ENCODE data around the gene CREB5. TPM values are rescaled to one million over a fixed set of nuclear protein-coding genes. Genes with fewer than 3 reads are reported as not detected.
"Not testable (repeated sequence)": the region's sequence is repeated elsewhere in the genome, so short reads cannot be mapped to it uniquely, and the experiment has no call there.

Gene CREB5
- total RNA-seq, 1 donor from 2014 or later: 0.80 TPM

DNA sequence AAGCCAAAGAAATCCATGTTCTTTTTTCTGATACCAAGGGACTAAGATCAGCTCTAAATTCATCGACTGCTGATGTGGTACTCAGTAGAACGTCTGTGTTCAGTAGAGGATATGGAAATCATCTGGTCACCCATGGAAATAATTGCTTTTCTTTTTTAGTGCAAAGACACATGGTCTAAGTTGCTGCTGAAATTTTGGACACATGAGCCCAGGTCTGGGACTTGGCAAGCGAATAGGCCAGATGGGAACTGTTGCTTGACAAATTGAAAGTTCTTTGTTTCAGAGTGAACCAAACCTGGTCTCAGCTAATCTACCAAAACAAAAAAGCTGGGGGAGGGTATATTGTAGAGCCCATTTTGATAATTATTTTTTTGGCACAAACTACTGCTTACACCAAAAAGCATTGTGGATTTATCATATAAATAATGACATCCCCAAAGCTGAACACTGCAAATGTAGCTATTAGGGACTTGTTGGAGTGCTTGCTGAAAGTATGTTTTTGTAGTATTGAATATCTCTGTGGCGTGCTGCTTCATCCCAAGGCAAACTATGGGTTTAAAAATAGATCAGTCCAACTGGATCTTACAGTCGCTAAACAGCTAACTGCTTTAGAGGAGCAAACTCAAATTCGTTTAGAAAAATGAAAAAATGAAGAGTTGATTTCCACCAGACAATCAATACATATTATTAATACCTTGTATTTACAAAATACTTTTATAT, 401.1 kb downstream of the CREB5 start:
- CTCF ChIA-PET: no interaction called here

GRCh38 chr7:28815369-28815927, 403.1 kb downstream of the CREB5 start:
- CTCF ChIA-PET: interaction anchor here (0.7 kb wide), 1 partner anchor 1532 kb away, joined by 3 read pairs; no protein-coding TSS in a partner anchor
- DNase-seq (no peak), ATAC-seq (ENCODE audit: low read depth) (no peak)
- no peaks in the 10 kb centered on the region for H3K9me3 Mint-ChIP-seq
- no peaks in the 10 kb centered on the region for H3K27me3 Mint-ChIP-seq
- peak overlapping the region; percentile 5 for H3K4me3 Mint-ChIP-seq
- peaks cover 57% of the 10 kb centered on the region for H3K4me1 Mint-ChIP-seq
- TF ChIP-seq, protein P1, sequence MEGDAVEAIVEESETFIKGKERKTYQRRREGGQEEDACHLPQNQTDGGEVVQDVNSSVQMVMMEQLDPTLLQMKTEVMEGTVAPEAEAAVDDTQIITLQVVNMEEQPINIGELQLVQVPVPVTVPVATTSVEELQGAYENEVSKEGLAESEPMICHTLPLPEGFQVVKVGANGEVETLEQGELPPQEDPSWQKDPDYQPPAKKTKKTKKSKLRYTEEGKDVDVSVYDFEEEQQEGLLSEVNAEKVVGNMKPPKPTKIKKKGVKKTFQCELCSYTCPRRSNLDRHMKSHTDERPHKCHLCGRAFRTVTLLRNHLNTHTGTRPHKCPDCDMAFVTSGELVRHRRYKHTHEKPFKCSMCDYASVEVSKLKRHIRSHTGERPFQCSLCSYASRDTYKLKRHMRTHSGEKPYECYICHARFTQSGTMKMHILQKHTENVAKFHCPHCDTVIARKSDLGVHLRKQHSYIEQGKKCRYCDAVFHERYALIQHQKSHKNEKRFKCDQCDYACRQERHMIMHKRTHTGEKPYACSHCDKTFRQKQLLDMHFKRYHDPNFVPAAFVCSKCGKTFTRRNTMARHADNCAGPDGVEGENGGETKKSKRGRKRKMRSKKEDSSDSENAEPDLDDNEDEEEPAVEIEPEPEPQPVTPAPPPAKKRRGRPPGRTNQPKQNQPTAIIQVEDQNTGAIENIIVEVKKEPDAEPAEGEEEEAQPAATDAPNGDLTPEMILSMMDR (IDR thresholded peaks at IDR 0.05): no peak
- no peaks in the 10 kb centered on the region for H3K36me3 Mint-ChIP-seq (ENCODE audit: low read depth)
- intact Hi-C loops (cut with micrococcal nuclease): loop anchor here (1.0 kb wide), 1 partner anchor 28 kb away; no protein-coding TSS in a partner anchor
- H3K27ac Mint-ChIP-seq: peak overlapping the region; percentile 57
- POLR2A ChIA-PET: interaction anchor here (0.6 kb wide), 1 partner anchor 827 kb away, joined by 5 read pairs; no protein-coding TSS in a partner anchor

More for the DNA sequence above, 401.1 kb downstream of the CREB5 start:
- ATAC-seq (ENCODE audit: low read depth): no peak
- POLR2A ChIA-PET: no interaction called here
- Mint-ChIP-seq H3K4me1 (peaks cover 58% of the 10 kb centered on the region), H3K27me3 (no peaks in the 10 kb centered on the region), H3K4me3 (no peak overlapping the region), H3K9me3 (no peaks in the 10 kb centered on the region), H3K36me3 (ENCODE audit: low read depth) (no peaks in the 10 kb centered on the region), H3K27ac (no peak overlapping the region)
- DNase-seq: no peak
- TF ChIP-seq, protein P1 (IDR thresholded peaks at IDR 0.05): no peak
- intact Hi-C loops (cut with micrococcal nuclease): no loop called here

DNA sequence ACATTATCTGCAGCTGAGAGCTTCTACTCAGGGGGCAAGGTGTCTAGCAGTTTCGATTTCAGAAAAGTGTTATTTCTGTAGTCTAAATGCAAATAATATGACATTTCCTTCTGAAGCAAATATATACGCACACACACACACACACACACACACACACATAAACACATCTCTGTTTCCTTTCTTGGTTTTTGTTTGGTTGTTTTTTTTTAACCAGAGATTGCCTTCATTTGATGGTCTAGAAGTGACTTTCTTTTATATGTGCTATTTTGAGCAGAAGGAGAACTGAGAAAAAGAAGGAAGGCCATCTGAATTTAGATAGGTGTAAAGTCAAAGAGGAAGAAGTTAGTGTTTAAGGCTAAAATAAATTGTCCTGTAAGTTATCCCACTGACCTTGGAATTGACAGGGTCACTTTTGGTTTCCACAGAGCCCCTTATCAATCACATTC, 403.6 kb downstream of the CREB5 start:
- Mint-ChIP-seq H3K27ac (peak overlapping the region; percentile 57), H3K9me3 (no peaks in the 10 kb centered on the region), H3K4me1 (peaks cover 60% of the 10 kb centered on the region), H3K36me3 (ENCODE audit: low read depth) (no peaks in the 10 kb centered on the region), H3K4me3 (peak overlapping the region; percentile 5), H3K27me3 (no peaks in the 10 kb centered on the region)
- intact Hi-C loops (cut with micrococcal nuclease): loop anchor here (1.0 kb wide), 1 partner anchor 29 kb away; no protein-coding TSS in a partner anchor
- CTCF ChIA-PET: interaction anchor here (0.7 kb wide), 1 partner anchor 1532 kb away, joined by 3 read pairs; no protein-coding TSS in a partner anchor
- DNase-seq (no peak), ATAC-seq (ENCODE audit: low read depth) (peak; percentile 61)
- POLR2A ChIA-PET: interaction anchor here (0.6 kb wide), 1 partner anchor 827 kb away, joined by 5 read pairs; no protein-coding TSS in a partner anchor
- TF ChIP-seq, protein P1 (IDR thresholded peaks at IDR 0.05): no peak

DNA sequence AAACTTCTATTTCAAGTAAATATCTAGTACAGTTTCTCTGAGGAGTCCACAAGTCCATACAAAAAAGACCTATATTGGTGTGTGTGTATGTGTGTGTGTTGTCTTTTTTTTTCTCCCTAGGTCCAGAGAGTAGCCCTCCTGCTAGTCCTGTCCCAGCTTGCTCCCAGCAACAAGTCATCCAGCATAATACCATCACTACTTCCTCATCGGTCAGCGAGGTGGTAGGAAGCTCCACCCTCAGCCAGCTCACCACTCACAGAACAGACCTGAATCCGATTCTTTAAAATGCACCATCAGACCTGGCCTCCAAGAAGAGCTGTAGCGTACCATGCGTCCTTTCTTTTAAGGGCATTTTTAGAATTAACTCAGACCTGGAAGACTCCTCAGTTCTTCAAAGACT, 406.7 kb downstream of the CREB5 start:
- H3K4me3 Mint-ChIP-seq: no peak overlapping the region
- ATAC-seq (ENCODE audit: low read depth): no peak
- TF ChIP-seq, protein P1 (IDR thresholded peaks at IDR 0.05): no peak
- H3K9me3 Mint-ChIP-seq: no peaks in the 10 kb centered on the region
- H3K27me3 Mint-ChIP-seq: no peaks in the 10 kb centered on the region
- H3K36me3 Mint-ChIP-seq (ENCODE audit: low read depth): no peaks in the 10 kb centered on the region
- ChIA-PET POLR2A (no interaction called here), CTCF (no interaction called here)
- H3K27ac Mint-ChIP-seq: no peak overlapping the region
- peaks cover 53% of the 10 kb centered on the region for H3K4me1 Mint-ChIP-seq
- intact Hi-C loops (cut with micrococcal nuclease): no loop called here
- DNase-seq: no peak

DNA sequence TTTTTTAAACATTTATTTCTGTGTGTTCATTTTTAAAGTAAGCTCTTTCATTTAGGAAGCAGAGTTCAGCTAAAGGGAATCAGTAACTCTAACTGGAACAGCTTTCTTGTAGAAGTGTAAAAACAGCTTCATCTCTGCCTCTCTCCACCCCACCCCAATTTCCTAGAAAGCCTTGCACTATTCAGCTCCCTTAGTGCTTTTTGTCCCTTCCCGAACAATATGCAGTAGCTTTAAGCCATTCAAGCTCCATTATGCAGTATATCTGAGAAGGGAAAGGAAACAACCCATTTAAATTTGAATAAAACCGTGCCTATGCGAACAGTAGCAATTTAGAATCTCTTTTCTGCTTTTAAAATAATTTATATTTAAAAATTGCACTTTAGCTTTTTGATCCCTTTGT, 411.3 kb downstream of the CREB5 start:
- no peak overlapping the region for H3K27ac Mint-ChIP-seq
- TF ChIP-seq, protein P1 (IDR thresholded peaks at IDR 0.05): no peak
- H3K27me3 Mint-ChIP-seq: no peaks in the 10 kb centered on the region
- CTCF ChIA-PET: no interaction called here
- no peak for ATAC-seq (ENCODE audit: low read depth)
- H3K9me3 Mint-ChIP-seq: no peaks in the 10 kb centered on the region
- no peak overlapping the region for H3K4me3 Mint-ChIP-seq
- no peaks in the 10 kb centered on the region for H3K36me3 Mint-ChIP-seq (ENCODE audit: low read depth)
- DNase-seq: no peak
- intact Hi-C loops (cut with micrococcal nuclease): no loop called here
- POLR2A ChIA-PET: no interaction called here
- peaks cover 15% of the 10 kb centered on the region for H3K4me1 Mint-ChIP-seq

DNA sequence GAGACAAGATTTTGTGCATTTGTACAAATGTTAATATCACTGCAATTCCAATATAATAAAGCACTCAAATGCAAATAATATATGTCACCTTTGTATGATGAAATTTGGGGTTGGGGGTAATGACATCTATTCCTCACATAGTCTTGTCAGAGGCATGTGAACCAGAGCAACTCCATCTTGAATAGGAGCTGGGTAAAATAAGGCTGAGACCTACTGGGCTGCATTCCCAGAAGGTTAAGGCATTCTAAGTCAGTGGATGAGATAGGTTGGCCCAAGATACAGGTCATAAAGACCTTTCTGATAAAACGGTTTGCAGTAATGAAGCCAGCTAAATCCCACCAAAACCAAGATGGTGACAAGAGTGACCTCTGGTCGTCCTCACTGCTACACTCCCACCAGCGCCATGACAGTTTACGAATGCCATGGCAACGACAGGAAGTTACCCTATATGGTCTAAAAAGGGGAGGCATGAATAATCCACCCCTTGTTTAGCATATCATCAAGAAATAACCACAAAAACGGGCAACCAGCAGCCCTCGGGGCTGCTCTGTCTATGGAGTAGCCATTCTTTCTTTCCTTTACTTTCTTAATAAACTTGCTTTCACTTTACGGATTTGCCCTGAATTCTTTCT, 413.6 kb downstream of the CREB5 start:
- H3K36me3 Mint-ChIP-seq (ENCODE audit: low read depth); ATAC-seq (ENCODE audit: low read depth); intact Hi-C loops (cut with micrococcal nuclease); H3K4me1 Mint-ChIP-seq; H3K9me3 Mint-ChIP-seq; DNase-seq; H3K4me3 Mint-ChIP-seq; POLR2A ChIA-PET; H3K27me3 Mint-ChIP-seq; H3K27ac Mint-ChIP-seq; CTCF ChIA-PET: not testable (repeated sequence)
